ENCODE measurements around the gene STAM.

GRCh38 chr10:17675638-17676037 lies 31.7 kb downstream of the STAM start:
- TF ChIP-seq POLR2A (IDR thresholded peaks at IDR 0.05): no peak
- TF ChIP-seq, protein P1, sequence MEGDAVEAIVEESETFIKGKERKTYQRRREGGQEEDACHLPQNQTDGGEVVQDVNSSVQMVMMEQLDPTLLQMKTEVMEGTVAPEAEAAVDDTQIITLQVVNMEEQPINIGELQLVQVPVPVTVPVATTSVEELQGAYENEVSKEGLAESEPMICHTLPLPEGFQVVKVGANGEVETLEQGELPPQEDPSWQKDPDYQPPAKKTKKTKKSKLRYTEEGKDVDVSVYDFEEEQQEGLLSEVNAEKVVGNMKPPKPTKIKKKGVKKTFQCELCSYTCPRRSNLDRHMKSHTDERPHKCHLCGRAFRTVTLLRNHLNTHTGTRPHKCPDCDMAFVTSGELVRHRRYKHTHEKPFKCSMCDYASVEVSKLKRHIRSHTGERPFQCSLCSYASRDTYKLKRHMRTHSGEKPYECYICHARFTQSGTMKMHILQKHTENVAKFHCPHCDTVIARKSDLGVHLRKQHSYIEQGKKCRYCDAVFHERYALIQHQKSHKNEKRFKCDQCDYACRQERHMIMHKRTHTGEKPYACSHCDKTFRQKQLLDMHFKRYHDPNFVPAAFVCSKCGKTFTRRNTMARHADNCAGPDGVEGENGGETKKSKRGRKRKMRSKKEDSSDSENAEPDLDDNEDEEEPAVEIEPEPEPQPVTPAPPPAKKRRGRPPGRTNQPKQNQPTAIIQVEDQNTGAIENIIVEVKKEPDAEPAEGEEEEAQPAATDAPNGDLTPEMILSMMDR (IDR thresholded peaks at IDR 0.05): no peak
